GM12874 (cell line): ENCODE results near the gene LPIN2.

Experiments
- CTCF ChIP-seq: IDR thresholded peaks from 2 replicates; pipeline ENCODE4 v1.5.1; 2011; ENCODE audit warnings: low read depth, mild to moderate bottlenecking, control low read depth, low read length, moderate library complexity; ENCODE audit not compliant: insufficient read depth

LPIN2 gene

GRCh38 chr18:3051718-3052410 lies 38.9 kb upstream of the LPIN2 start:
- no peak for TF ChIP-seq CTCF

GRCh38 chr18:3048820-3049349 lies 35.9 kb upstream of the LPIN2 start:
- no peak for TF ChIP-seq CTCF

- TF ChIP-seq CTCF = no peak
Measured at GRCh38 chr18:3048121-3048520, 35.2 kb upstream of the LPIN2 start.

GRCh38 chr18:3046216-3046808 lies 33.4 kb upstream of the LPIN2 start:
- no peak for TF ChIP-seq CTCF

- TF ChIP-seq CTCF = no peak
Measured at GRCh38 chr18:3044931-3045698, 32.2 kb upstream of the LPIN2 start.

GRCh38 chr18:3042379-3042778 lies 29.4 kb upstream of the LPIN2 start:
- TF ChIP-seq CTCF = no peak

GRCh38 chr18:3041843-3042242 lies 28.9 kb upstream of the LPIN2 start:
- no peak for TF ChIP-seq CTCF
